MM.1S (cell line): Measurements from ENCODE around the gene SS18L1.

Source experiments
- EZH2 ChIP-seq: fragments of 300-600 bp; sonication (generic); optimal IDR thresholded peaks from 2 replicates; pipeline ENCODE3; 2017; ENCODE audit warnings: low read depth, mild to moderate bottlenecking, antibody characterized with exemption, low read length, mixed read lengths
- TF ChIP-seq, protein P1 (sequence below): fragments of 300-600 bp; sonication (generic); IDR thresholded peaks from 2 replicates; pipeline ENCODE4 v1.5.1; 2016; ENCODE audit warnings: antibody characterized with exemption, low read length, mixed read lengths

DNA sequence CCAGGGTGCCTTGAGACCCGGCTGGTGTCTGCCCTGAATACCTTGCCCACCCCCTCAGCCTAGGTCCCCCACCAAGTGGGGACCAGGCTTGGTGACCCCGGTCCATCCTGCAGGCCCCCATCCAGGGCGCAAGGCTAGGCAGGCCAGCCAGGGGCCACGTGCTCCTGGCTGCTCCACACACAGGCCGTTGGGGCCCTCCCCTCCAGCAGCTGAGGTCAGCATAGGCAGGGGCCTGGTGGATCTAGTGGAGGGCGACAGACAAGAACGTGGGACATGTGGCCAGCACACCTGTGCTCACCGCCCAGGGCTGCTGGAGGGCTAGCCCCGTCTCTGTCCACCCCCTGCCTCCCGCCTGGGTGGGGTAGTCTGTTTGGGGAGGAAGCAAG lies 84.0 kb downstream of the SS18L1 start:
- TF ChIP-seq, protein P1, sequence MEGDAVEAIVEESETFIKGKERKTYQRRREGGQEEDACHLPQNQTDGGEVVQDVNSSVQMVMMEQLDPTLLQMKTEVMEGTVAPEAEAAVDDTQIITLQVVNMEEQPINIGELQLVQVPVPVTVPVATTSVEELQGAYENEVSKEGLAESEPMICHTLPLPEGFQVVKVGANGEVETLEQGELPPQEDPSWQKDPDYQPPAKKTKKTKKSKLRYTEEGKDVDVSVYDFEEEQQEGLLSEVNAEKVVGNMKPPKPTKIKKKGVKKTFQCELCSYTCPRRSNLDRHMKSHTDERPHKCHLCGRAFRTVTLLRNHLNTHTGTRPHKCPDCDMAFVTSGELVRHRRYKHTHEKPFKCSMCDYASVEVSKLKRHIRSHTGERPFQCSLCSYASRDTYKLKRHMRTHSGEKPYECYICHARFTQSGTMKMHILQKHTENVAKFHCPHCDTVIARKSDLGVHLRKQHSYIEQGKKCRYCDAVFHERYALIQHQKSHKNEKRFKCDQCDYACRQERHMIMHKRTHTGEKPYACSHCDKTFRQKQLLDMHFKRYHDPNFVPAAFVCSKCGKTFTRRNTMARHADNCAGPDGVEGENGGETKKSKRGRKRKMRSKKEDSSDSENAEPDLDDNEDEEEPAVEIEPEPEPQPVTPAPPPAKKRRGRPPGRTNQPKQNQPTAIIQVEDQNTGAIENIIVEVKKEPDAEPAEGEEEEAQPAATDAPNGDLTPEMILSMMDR, result no peak
- no peak for TF ChIP-seq EZH2
